Esophagus muscularis mucosa (tissue), 4 donors: ENCODE measurements around the gene FAM3C. TPM values are rescaled to one million over a fixed set of nuclear protein-coding genes. Genes with fewer than 3 reads are reported as not detected.
"Not testable (repeated sequence)": the region's sequence is repeated elsewhere in the genome, so short reads cannot be mapped to it uniquely, and the experiment has no call there.

Experiments used
- DNase-seq: peaks from one replicate; pipeline ENCODE4 v3.0.0-alpha.2; 2017; ENCODE audit errors: extremely low spot score
- H3K27ac ChIP-seq, 4 donors: fragments of 200-600 bp; sonication (generic); replicated peaks in 1 of 4; 1 replicate in 3 of 4; 2 replicates in 1 of 4; pipeline ENCODE4 v1.5.1; 2016 to 2019; ENCODE audit warnings: mild to moderate bottlenecking in 1 of 4
- H3K27me3 ChIP-seq, 4 donors: fragments of 200-600 bp; sonication (generic); one replicate each; pipeline versions ENCODE4 v1.5.1 to v1.6.0; 2016 to 2019
- H3K36me3 ChIP-seq, 4 donors: fragments of 200-600 bp; sonication (generic); one replicate each; pipeline ENCODE4 v1.5.1; 2016 to 2019
- H3K4me1 ChIP-seq, 4 donors: fragments of 200-600 bp; sonication (generic); one replicate each; pipeline ENCODE4 v1.5.1; 2016 to 2019
- H3K4me3 ChIP-seq, 4 donors: fragments of 200-600 bp; sonication (generic); 1 replicate in 2 of 4; 2 replicates in 2 of 4; pipeline ENCODE4 v1.5.1; 2016 to 2019; ENCODE audit warnings: mild to moderate bottlenecking in 4 of 4, moderate library complexity in 1 of 4
- H3K9me3 ChIP-seq, 4 donors: fragments of 200-600 bp; sonication (generic); 1 replicate in 3 of 4; 2 replicates in 1 of 4; pipeline ENCODE4 v1.5.1; 2016 to 2019
- CTCF ChIP-seq, 3 experiments: fragments of 200-600 bp in 2 of 3; fragments of 450-650 bp in 1 of 3; sonication (generic) in 2 of 3; IDR thresholded peaks; one replicate each; pipeline ENCODE4 v1.5.1; 2017 to 2019; ENCODE audit warnings: antibody characterized with exemption in 3 of 3, mild to moderate bottlenecking in 2 of 3, moderate library complexity in 1 of 3
- EP300 ChIP-seq: sonication (generic); formaldehyde crosslinking; IDR thresholded peaks from one replicate; pipeline ENCODE4 v1.6.1; 2017; ENCODE audit warnings: antibody characterized with exemption
- POLR2A ChIP-seq: fragments of 450-650 bp; IDR thresholded peaks from one replicate; pipeline ENCODE4 v1.6.1; 2017; ENCODE audit warnings: antibody characterized with exemption, moderate library complexity, mild to moderate bottlenecking, low read depth
- POLR2AphosphoS5 ChIP-seq, 2 donors: sonication (generic); formaldehyde crosslinking; IDR thresholded peaks; one replicate each; pipeline ENCODE4 v1.6.1; 2017; ENCODE audit warnings: antibody characterized with exemption in 2 of 2
- WGBS: methylation state at CpG from one replicate; pipeline ENCODE4 v1.1.5; 2018; 5-methylcytosine and 5-hydroxymethylcytosine counted together
- intact Hi-C: fragments of 100-400 bp; cut with DNase I; formaldehyde crosslinking; loops from one replicate; pipeline ENCODE4 v1.15.1; 2023
- total RNA-seq, 4 donors: library from RNA; depleted of rRNA; stranded (reverse); fragments of >200 nt; gene quantifications; one replicate each; pipeline versions ENCODE4 v1.1.0 to v1.2.1, GENCODE V29; 2016

The FAM3C gene
- total RNA-seq, 4 donors from 2014 or later = 26.6 to 41.9 (median 30.7) TPM

GRCh38 chr7:121437470-121437869 is 41.4 kb upstream of the FAM3C start:
- WGBS = 82% methylated on average over 6 of the region's 6 CpGs
- no peak overlapping the region for H3K27ac ChIP-seq
- no peak for DNase-seq
- no peaks in the 10 kb centered on the region for H3K36me3 ChIP-seq
- H3K27me3 ChIP-seq = no peaks in the 10 kb centered on the region
- intact Hi-C loops = no loop called here
- peaks cover 6 to 16% (median 15%) of the 10 kb centered on the region in 4 donors for H3K4me1 ChIP-seq
- H3K9me3 ChIP-seq = no peaks in the 10 kb centered on the region
- H3K4me3 ChIP-seq = no peak overlapping the region
- TF ChIP-seq POLR2AphosphoS5 (IDR thresholded peaks at IDR 0.05) (no peak), EP300 (no peak), CTCF (IDR thresholded peaks at IDR 0.05) (no peak), POLR2A (no peak)

- DNase-seq = no peak
Observed at GRCh38 chr7:121436688-121437087, 40.6 kb upstream of the FAM3C start.

DNA sequence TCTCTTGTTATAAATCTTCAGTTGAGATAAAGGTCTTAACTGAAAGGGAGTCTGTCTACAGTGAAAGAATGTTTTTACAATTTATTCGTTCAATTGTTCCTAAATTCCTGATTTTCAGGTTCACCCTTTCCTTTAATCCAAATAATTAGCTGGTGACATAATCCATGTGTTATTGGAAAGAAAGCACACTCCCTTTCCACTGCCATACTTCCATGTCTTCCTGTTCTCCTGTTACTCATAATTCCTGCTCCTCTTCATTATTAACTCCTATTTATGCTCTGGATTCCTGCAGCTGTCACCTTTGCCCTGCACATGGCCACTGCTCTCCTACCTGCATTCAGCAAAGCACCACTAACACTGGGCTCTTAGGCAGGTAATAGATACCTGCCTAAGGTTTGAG is 40.0 kb upstream of the FAM3C start:
- Histone ChIP-seq H3K9me3 (no peaks in the 10 kb centered on the region), H3K27me3 (no peaks in the 10 kb centered on the region), H3K36me3 (no peaks in the 10 kb centered on the region), H3K27ac (no peak overlapping the region), H3K4me3 (no peak overlapping the region), H3K4me1 (peaks cover 6 to 16% (median 15%) of the 10 kb centered on the region in 4 donors)
- intact Hi-C loops = no loop called here
- 89% methylated on average over 1 of the region's 1 CpG for WGBS
- no peak for DNase-seq
- TF ChIP-seq POLR2A (no peak), EP300 (no peak), POLR2AphosphoS5 (IDR thresholded peaks at IDR 0.05) (no peak), CTCF (IDR thresholded peaks at IDR 0.05) (no peak)

More at GRCh38 chr7:121436688-121437087, 40.6 kb upstream of the FAM3C start:
- H3K27ac ChIP-seq = no peak overlapping the region
- TF ChIP-seq EP300 = no peak
- no peak for TF ChIP-seq CTCF (IDR thresholded peaks at IDR 0.05)
- no peak for TF ChIP-seq POLR2AphosphoS5 (IDR thresholded peaks at IDR 0.05)
- no peak for TF ChIP-seq POLR2A
- no peaks in the 10 kb centered on the region for H3K9me3 ChIP-seq
- no peaks in the 10 kb centered on the region for H3K36me3 ChIP-seq
- intact Hi-C loops = no loop called here
- no peak overlapping the region for H3K4me3 ChIP-seq
- peaks cover 6 to 16% (median 15%) of the 10 kb centered on the region in 4 donors for H3K4me1 ChIP-seq
- H3K27me3 ChIP-seq = no peaks in the 10 kb centered on the region
- WGBS = 92% methylated on average over 7 of the region's 7 CpGs

- Histone ChIP-seq H3K27me3 (no peaks in the 10 kb centered on the region), H3K4me1 (peaks cover 6 to 16% (median 15%) of the 10 kb centered on the region in 4 donors), H3K4me3 (no peak overlapping the region), H3K36me3 (no peaks in the 10 kb centered on the region), H3K9me3 (no peaks in the 10 kb centered on the region), H3K27ac (no peak overlapping the region)
- WGBS = 95% methylated on average over 2 of the region's 2 CpGs
- intact Hi-C loops = no loop called here
- no peak for TF ChIP-seq POLR2AphosphoS5 (IDR thresholded peaks at IDR 0.05)
- no peak for TF ChIP-seq POLR2A
- no peak for TF ChIP-seq EP300
- TF ChIP-seq CTCF (IDR thresholded peaks at IDR 0.05) = no peak
- no peak for DNase-seq
Observed at GRCh38 chr7:121433775-121434174, 37.7 kb upstream of the FAM3C start.

DNA sequence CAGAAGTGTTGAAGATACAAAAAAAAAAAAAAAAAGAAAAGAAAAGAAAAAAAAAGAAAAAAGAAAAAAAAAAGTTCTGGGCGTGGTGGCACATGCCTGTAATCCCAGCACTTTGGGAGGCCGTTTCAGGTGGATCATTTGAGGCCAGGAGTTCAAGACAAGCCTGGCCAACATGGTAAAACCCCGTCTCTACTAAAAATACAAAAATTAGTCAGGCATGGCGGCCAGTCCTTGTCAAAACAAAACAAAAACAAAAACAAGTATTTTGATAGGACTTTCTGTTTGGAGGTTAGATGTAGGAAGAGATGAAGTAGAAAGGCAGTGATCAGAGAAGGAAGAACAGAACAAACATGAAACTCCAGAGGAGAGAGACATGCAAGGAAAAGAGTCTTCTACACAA is 36.4 kb upstream of the FAM3C start:
- H3K4me3 ChIP-seq, H3K9me3 ChIP-seq, intact Hi-C loops, H3K27ac ChIP-seq, H3K36me3 ChIP-seq, DNase-seq, H3K27me3 ChIP-seq, H3K4me1 ChIP-seq: not testable (repeated sequence)
- 84% methylated on average over 4 of the region's 4 CpGs for WGBS
